Mucosa of descending colon (tissue), 3 donors: ENCODE results near the gene CCDC3. TPM values are rescaled to one million over a fixed set of nuclear protein-coding genes. Genes with fewer than 3 reads are reported as not detected.

Experiments
- ATAC-seq: fragments of 200-7000 bp; cut with Tn5 transposase; one replicate; pipeline ENCODE4 v1.9.1; 2020; ENCODE audit warnings: mild to moderate bottlenecking, moderate library complexity
- DNase-seq, 3 donors: peaks; one replicate each; pipeline ENCODE4 v3.0.0-alpha.2; 2020
- H3K36me3 ChIP-seq: fragments of 200-600 bp; one replicate; pipeline ENCODE4 v1.8.0; 2021; ENCODE audit warnings: low read depth, mild to moderate bottlenecking
- H3K4me1 ChIP-seq: fragments of 200-600 bp; one replicate; pipeline ENCODE4 v1.8.0; 2021; ENCODE audit warnings: low read depth, mild to moderate bottlenecking
- H3K4me3 ChIP-seq: fragments of 200-600 bp; one replicate; pipeline ENCODE4 v1.8.0; 2021; ENCODE audit warnings: mild to moderate bottlenecking
- H3K9me3 ChIP-seq: fragments of 200-600 bp; one replicate; pipeline ENCODE4 v1.8.0; 2021; ENCODE audit warnings: mild to moderate bottlenecking
- CTCF ChIP-seq: fragments of 200-600 bp; IDR thresholded peaks from one replicate; pipeline ENCODE4 v1.8.0; 2022; ENCODE audit warnings: antibody characterized with exemption, mild to moderate bottlenecking
- intact Hi-C, 2 donors: fragments of 100-400 bp; cut with DNase I in 1 of 2; cut with micrococcal nuclease in 1 of 2; formaldehyde crosslinking; loops; one replicate each; pipeline versions ENCODE4 v1.11.0 to v1.11.1; 2022; cut with DNase I, micrococcal nuclease
- total RNA-seq, 3 donors: library from RNA; stranded (reverse); fragmentation: NEBNext Ultra II Directional in 2 of 3; extraction: Animal tissue kit (Norgen Biotek cat#: 25700) in 2 of 3; gene quantifications; one replicate each; pipeline versions ENCODE4 v1.2.1 to v1.2.4, GENCODE V29; 2021 to 2023
- donor health status: DM: no; HTN: no; CAD: no; lungs with moderate emphysema.
- donor health status: DM: no; HTN: no; CAD: no.
- donor health status: DM: no; HTN: yes; CAD: no.

CCDC3 gene
- total RNA-seq, 3 donors from 2014 or later: 0.84 to 3.3 (median 2.3) TPM

- H3K4me3 ChIP-seq: no peak overlapping the region
- H3K4me1 ChIP-seq: no peaks in the 10 kb centered on the region
- ATAC-seq (no peak), DNase-seq (no peak)
- intact Hi-C loops: no loop called here
- H3K36me3 ChIP-seq: no peaks in the 10 kb centered on the region
- no peaks in the 10 kb centered on the region for H3K9me3 ChIP-seq
- TF ChIP-seq CTCF: no peak
Observed at GRCh38 chr10:12974491-12975199, 26.9 kb downstream of the CCDC3 start.

- Histone ChIP-seq H3K9me3 (no peaks in the 10 kb centered on the region), H3K4me1 (no peaks in the 10 kb centered on the region), H3K36me3 (no peaks in the 10 kb centered on the region), H3K4me3 (no peak overlapping the region)
- intact Hi-C loops: no loop called here
- DNase-seq: no peak
- ATAC-seq: no peak
- TF ChIP-seq CTCF: no peak
Observed at GRCh38 chr10:12974078-12974477, 27.4 kb downstream of the CCDC3 start.

- no peaks in the 10 kb centered on the region for H3K4me1 ChIP-seq
- no peak for TF ChIP-seq CTCF
- no peaks in the 10 kb centered on the region for H3K36me3 ChIP-seq
- no peak overlapping the region for H3K4me3 ChIP-seq
- ATAC-seq (no peak), DNase-seq (no peak)
- intact Hi-C loops: no loop called here
- H3K9me3 ChIP-seq: no peaks in the 10 kb centered on the region
Observed at GRCh38 chr10:12973149-12973718, 28.3 kb downstream of the CCDC3 start.

DNA sequence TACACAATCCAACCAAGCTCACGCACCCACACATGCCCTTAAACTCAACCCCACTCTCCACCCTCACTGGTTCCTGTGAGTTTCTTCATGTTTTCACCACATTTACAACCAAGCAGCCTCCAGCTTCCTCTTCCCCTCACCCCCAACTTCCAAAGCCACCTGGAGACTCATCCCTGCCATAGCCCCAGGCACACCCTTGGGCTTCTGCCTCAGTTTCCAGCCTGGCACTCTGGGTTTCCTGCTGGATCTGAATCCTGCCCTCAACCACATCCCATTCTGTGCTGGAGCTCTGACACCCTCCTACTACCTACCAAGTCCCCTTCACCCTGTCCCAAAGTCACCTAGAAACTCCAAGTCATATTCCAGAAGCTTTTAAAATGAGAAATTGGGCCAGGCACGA, 29.4 kb downstream of the CCDC3 start:
- intact Hi-C loops: no loop called here
- TF ChIP-seq CTCF: no peak
- no peak for ATAC-seq
- no peaks in the 10 kb centered on the region for H3K9me3 ChIP-seq
- no peak for DNase-seq
- H3K4me3 ChIP-seq: no peak overlapping the region
- no peaks in the 10 kb centered on the region for H3K36me3 ChIP-seq
- no peaks in the 10 kb centered on the region for H3K4me1 ChIP-seq

- intact Hi-C loops: no loop called here
- DNase-seq: no peak
- no peaks in the 10 kb centered on the region for H3K4me1 ChIP-seq
- no peaks in the 10 kb centered on the region for H3K9me3 ChIP-seq
- no peak overlapping the region for H3K4me3 ChIP-seq
- H3K36me3 ChIP-seq: no peaks in the 10 kb centered on the region
- no peak for TF ChIP-seq CTCF
- no peak for ATAC-seq
Observed at GRCh38 chr10:12971001-12971788, 30.3 kb downstream of the CCDC3 start.
